ENCODE measurements around the gene VMP1.
"Not testable (repeated sequence)": the region's sequence is repeated elsewhere in the genome, so short reads cannot be mapped to it uniquely, and the experiment has no call there.

VMP1 gene

DNA sequence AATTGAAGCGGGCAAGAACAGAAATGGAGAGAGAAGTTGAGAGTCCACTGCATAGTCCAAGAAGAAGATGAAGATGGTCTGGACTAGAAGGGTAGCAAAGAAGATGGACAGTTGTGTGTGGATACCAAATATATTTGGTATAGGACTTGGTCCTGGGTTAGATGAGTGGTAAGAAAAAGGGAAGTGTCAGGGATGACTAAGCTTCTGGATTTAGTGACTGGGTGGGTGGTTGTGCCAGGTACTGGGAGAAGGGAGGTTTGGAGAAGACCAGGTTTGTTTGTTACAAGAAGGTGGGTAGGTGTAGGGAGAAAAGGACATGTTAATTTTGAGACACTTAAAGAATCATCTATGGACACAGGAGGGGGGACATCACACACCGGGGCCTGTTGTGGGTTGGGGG, 5.4 kb downstream of the VMP1 start:
- no peak for DNase-seq

DNA sequence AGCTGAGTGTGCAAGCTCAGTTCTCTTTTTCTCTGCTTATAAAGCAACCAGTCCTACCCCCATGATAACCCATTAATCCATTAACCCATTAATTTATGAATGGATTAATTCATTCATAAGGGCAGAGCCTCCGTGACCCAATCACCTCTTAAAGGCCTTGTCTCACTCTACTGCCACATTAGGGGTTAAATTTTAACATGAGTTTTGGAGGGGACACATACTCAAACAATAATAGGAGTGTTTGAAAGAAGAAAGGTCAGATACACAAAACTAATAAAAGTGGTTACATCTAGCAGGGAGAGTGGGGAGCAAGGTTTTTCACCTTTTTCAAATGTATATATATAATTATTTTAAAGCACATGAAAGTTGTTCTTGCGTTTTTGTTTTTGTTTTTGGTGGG, 6.8 kb downstream of the VMP1 start:
- DNase-seq, result no peak

DNA sequence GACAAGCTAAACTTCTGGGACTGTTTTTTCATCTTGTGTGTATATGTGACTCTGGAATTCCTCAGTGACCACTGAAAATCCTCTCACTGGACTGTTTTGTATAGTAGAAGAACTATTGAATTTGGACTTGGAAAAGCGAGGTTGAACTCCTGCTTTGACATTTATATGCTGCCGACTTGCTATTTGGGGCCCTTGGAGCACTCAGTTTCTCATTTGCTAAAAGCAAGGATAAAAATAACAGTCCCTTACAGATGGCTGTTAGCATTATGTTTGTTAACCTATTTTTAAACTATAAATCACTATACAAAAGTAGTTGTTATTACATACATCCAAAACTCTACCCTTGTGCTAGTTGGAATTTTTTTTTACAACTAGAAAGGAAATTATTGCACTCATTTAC, 9.0 kb downstream of the VMP1 start:
- no peak for DNase-seq

DNA sequence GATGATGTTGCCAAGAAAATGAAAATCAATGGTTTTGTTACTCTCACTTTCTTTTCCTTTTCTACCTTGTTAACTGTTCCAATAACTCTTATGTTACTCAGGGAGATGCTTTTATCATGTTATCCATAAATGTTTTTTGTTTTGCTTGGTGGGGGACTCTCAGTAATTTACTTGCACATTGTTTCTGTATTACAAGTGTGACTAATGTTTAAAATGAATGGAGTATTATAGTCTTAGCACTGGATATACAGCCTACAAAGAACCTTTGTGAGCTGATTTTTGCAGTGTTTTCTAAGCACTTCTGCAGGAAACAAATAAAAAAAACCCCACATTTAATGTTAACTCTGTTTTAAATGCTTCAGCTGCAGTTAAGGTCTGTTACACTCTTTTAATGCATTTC, 12.1 kb downstream of the VMP1 start:
- no peak for DNase-seq

DNA sequence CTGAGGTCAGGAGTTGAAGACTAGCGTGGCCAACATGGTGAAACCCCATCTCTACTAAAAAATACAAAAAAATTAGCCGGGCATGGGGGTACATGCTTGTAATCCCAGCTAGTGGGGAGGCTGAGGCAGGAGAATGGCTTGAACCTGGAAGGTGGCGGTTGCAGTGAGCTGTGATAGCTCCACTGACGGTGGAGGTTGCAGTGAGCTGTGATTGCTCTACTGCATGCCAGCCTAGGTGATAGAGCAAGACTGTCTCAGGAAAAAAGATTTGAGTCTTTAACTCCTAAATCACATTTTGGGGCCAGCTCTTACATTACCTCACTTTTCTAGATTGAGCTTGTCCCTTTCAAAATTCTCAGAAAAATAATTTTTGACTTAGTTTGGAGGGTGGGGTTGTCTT, 15.2 kb downstream of the VMP1 start:
- no peak for DNase-seq

DNA sequence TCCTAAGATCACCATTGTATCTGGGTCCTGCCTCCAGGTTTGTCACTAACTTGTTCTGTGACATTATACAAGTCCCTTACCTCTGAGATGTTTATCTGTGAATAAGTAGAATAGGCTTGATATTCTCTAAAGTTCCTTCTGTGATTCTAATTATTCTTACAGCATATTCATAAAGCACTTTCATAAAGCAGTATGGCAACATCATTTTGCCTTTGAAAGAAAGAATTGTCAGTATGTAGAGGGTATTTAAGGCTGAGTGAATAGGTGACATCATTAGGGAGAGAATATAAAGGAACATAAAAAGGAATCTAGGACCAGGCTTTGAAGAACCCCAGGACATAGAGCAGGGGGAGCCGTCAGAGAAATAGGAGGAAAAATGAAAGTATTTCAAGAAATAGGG, 15.6 kb downstream of the VMP1 start:
- no peak for DNase-seq

DNA sequence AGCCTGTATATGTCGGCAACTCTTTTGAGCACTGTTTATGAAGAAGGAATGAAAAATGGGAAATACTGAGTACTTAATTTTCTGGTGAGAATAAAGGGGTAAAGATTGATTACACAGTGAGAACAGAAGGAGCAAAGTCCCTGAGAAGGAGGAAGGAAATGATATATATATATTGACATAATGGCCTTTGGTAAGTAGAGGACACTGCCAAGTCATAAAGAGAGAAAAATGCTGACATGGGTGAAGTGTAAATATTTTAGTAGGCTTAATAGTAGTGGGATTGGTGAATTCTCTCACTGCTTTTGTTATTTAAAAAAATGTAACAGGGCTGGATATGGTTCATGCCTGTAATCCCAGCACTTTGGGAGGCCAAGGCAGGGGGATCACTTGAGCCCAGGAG, 16.2 kb downstream of the VMP1 start:
- no peak for DNase-seq

DNA sequence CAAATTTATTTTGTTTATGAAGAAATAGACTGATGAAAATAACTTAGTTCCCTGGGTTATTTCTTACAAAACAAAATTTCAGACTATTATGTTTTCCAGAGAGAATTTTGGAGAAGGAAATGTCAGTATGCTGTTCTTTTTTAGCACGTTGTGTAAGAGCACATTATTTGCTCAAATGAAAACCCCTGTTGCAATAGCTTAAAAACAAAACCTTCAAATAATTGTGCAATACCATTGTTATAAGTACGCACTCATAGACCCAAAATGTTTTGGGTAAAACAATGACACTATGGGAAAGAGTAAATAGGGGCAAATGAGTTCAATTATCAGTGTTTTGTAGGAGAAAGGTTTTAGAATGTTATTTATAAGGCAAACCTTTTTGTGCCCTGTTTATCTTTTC, 18.2 kb downstream of the VMP1 start:
- peak; percentile 52 for DNase-seq

DNA sequence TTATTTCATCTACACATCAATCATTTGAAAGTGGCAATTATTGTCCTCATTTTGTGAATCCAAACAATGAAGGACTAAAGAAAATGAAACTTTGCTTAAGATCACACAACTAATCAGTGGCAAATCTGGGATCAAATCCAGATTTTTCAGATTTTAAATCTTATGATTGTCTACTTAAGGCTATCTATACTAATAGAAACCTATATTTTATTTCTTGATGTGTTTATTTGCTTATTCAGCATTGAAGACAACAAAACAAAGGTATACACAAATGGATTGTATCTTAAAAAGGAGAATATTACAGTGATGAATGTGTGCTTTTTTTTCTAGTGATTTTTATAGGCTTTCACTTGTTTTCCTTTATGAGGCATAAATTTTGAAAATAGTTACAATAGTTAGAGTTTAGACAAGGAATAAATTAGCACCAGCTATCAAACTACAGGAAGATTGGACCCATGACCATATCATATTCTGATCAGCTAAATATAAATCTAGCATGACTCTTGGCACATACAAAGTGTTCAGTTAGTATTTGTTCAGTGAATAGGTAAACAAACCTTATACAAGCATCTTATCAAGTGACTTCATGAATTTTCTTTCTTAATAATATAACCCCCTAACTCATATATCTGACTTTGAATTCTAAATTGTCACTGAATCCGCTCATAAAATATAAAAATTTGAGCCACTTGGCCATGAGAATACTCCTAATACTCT, 20.5 kb downstream of the VMP1 start:
- DNase-seq, result no peak

DNA sequence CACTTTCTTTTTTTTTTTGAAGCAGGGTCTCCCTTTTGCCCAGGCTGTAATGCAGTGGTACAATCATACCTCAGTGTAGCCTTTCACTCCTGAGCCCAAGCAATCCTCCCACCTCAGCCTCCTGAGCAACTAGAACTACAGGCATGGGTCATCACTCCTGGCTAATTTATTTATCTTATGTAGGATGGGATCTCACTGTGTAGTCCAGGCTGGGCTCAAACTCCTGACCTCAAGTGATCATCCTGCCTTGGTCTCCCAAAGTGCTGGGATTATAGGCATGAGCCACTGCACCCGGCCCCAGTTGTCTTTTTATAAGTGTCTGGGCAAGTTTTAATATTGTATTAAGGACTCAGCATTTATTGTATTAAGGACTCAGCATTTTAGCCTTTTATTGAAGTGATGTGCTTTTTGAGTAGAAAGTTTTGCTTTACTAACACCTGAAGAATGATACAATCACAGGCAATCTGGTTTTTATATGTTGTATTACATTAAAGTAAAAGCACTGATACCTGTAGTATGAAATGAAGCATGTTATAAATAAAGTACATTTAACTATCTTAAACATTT, 22.9 kb downstream of the VMP1 start:
- no peak for DNase-seq

DNA sequence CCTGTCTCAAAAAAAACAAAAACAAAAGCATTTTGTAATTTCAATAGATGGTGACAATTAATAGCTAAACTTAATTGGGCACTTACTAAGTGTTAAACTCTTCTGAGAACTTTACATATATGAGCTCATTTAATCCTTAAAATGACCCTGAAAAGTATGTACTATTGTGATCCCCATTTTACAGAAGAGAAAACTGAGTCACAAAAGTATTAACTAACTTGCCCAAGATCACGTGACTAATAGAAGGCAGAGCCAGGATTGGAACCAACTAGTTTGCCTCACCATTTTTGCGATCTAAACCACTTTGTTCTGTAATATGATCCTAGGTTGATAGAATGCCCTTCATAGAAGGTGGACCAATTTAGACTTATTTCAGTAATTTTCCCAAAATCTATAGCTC, 26.2 kb downstream of the VMP1 start:
- DNase-seq, result no peak

DNA sequence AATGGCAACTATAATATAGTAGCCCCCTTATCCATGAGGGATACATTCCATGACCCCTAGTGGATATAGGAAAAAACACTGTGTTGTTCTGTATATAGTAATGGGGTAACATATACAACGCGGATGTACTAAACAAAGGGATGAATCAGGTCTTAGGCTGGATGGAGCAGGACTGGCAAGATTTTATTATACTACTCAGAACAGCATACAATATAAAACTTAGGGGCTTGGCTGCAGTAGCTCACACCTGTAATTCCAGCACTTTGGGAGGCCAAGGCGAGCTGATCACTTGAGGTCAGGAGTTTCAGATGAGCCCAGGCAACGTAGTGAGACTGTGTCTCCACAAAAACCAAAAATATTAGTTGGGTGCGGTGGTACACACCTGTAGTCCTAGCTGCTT, 26.8 kb downstream of the VMP1 start:
- no peak for DNase-seq

DNA sequence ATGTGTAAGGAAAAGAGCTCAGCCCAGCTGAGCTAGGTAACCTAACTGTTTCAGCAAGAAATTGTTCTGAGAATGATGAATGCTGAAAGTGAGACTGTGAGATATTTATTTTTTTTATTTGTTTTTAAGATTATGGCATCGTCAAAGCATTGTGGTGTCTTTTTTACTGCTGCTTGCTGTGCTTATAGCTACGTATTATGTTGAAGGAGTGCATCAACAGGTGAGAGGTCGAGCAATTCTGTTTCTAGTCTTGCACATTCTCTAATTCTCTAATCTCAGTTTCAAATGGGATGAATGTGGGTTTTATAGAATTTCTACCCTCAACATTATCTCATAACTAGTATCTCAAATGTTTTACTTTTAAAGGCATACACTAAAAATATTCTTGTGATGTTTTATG, 29.9 kb downstream of the VMP1 start:
- DNase-seq, result no peak

DNA sequence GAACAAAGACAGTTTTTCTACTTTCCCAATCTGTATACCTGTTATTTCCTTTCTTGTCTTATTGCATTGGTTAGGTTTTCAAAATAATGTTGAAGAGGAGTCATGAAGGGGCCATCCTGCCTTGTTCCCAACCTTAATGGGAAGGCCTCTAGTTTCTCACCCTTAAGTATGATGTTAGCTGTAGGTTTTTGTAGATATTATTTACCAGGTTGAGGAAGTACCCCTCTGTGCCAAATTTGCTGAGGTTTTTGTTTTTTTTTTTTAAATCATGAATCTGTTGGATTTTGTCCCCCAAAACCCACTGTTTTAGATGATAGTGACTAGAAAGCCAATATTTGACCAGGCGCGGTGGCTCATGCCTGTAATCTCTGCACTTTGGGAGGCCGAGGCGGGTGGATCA, 36.4 kb downstream of the VMP1 start:
- DNase-seq, result no peak

DNA sequence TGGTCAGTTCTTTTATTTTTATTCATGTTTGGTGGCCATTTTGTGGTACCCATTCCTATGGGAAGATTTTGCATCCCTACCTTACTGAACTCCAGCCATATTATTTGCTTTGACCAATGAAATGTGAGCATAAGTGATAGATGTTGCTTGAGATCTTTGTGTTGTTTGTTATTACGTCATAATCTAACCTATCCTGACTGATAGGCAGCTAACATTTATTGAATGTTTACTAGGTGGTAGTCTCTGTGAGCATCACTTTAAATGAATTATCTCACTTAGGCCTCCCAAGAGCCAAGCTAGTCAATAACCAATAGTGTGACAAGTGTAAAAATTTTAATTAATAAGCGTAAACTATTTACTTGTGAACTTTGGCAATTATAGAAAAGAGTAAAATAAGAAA, 37.6 kb downstream of the VMP1 start:
- DNase-seq, result no peak

DNA sequence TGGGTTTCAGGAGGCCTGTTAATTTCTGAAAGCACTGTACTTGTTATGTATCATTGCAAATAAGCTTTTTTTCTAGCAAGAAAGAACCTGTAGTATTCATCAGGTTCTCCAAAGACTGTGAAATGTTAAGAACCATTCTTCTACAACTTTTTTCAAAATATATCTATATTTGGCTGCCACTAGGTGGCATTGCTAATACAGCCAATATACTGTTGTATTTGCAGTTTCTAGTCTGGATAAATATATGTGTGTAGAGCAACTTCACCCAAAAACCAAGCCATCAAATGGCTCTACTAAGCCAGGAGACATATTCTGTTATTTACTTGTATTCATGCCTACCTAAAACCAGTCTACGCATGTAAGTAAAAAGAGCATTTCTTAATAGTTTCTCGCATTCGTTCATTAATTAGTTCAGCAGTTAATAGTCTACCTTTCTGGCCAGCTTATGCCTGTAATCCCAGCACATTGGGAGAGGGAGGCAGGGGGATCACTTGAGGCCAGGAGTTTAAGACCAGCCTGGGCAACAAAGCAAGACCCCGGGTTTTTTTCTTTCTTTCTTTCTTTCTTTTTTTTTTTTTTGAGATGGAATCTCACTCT, 39.5 kb downstream of the VMP1 start:
- DNase-seq, result no peak

DNA sequence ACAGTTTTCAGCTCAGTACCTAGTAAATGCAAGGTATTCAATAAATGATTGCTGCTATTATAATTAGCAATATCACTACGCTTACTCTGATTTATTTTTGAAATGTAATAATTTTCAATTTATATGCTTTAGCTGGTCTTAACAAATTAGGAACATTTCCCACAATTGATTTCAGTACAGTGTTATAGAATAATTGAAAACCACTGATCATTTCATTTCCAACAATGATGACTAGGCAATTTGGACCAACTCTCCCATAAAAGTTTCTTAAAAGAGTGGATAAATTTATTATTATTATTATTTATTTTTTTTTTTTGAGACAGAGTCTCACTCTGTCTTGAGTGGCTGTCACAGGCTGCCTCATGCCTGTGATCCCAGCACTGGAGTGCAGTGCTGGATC, 41.1 kb downstream of the VMP1 start:
- DNase-seq, result no peak

DNA sequence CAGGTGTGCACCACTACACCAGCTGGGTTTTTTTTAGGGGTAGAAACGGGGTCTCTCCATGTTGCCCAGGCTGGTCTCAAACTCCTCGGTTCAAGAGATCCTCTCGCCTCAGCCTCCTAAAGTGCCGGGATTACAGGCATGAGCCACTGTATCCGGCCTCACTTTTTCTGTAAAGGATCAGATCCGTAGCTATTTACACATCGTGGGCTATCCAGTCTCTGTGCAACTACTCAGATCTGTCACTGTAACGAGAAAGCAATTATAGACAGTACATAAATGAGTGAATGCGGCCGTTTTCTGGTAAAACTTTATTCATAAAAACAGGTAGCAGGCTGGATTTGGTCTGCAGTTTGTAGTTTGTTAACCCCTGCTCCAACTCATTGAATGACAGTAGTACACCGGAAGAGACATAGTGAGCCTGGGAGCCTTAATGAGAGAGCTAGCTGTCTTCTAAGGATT, 44.5 kb downstream of the VMP1 start:
- no peak for DNase-seq

DNA sequence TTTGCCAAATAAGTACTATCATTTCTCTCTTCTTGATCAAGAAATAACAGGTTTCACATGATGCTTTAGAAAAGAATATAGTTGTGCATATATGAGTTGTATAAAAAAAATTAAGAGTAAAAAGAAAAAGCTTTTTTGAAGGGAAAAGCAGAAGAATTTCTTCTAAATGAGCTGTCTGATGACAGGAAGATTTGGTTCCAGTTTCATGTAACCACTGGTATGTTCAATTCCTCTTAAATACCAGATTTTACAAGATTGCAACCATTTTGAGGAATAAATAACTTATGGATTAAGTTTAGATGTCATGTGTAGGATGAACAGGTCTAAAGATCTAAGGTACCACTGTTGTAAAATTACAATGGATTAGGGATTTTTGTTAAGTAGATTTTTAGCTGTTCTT, 45.0 kb downstream of the VMP1 start:
- DNase-seq, result no peak

DNA sequence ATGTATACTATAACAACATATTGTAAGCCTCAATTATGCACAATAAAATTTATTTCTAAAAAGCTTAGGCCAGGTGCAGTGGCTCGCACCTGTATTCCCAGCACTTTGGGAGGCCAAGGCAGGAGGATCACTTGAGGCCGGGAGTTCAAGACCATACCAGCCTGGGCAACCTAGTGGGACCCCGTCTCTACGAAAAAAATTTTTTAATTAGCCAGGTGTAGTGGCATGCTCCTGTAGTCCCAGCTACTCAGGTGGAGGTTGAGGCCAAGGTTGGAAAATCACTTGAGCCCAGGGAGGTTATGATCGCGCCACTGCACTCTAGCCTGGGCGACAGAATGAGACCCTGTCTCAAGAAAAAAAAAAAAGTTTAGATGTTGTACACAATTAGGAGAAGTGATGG, 45.5 kb downstream of the VMP1 start:
- no peak for DNase-seq

DNA sequence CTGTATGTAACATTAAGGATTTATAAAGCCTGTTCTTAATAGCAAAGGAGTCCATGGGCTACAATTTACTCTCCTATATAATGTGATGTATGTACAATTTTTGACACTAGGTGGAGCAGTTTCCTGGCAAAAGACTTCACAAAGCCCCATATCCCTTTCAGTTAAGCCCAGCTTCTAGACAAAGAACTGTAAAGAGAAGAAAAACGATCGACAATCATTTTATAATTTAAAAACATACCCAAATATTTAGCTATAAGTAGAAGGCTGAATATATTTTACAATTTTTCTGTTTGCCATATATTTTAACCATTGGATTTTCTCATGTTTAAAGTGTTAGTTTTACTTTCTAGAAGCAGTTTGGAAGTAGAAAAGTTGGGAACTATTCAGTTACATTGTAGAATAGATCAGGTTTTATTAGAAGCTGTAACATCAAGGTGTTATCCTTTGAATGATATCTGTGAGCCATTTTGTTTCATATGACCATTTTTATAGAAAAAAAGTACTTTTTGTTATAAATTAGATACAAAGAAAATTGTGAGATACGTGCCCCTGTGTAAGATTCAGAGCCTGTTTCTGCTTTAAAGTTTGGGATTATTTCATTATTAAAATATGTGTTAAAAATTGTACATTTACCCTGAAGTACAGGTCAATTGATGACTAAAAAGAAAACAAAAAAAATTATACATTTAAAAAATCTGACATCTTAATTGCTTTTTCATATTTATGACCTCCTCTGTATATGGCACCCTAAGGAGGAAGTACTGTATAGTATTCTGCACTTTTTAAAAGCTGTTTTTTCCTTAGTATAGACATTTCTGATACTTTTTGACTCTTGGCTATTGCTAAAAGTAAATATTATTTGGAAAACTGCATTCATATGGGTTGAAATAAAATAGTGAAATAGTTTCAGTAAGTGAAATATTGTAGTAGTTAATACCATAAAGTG, 46.3 kb downstream of the VMP1 start:
- peak; percentile 39 for DNase-seq

DNA sequence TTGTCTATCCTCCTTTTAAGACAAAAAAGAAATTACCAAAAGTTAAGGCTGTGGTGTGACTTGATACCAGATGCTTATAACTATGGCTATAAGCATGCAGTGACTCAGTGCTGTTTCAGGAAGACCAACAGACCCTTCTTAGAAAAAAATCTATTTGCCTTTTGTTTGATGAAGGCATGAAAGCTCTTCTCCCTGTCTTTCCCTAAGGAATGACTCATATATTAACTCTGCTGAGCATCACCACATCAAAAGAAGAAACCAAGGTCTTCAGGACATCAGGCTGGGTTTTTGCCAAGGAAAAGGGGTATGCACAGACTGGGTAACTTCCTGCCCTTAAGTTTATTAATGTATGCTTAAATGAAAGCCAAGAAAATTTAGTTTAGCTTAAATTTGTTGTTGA, 47.1 kb downstream of the VMP1 start:
- no peak for DNase-seq

DNA sequence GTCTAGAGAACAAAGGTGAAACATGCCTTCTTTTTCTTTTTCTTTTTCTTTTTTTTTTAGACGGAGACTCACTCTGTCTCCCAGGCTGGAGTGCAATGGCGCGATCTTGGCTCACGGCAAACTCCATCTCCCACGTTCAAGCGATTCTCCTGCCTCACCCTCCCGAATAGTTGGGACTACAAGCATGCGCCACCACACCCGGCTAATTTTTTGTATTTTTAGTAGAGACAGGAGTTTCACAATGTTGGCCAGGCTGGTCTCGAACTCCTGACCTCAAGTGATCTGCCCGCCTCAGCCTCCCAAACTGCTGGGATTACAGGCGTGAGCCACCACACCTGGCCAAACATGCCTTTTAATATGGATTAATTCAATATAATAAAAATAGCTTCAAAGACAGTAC, 47.6 kb downstream of the VMP1 start:
- not testable (repeated sequence) for DNase-seq

All from SIG-M5 (cell line).